ENCODE measurements around the gene ZNF101. TPM values are rescaled to one million over a fixed set of nuclear protein-coding genes. Genes with fewer than 3 reads are reported as not detected.

ZNF101 gene
- polyA plus RNA-seq, 1 donor from 2014 or later, result 12.2 TPM

- Histone ChIP-seq H3K79me2 (replicated peaks; ENCODE audit: insufficient read depth, low read length) (no peaks in the 10 kb centered on the region), H3K27ac (ENCODE audit: low read length) (no peak overlapping the region), H3K4me3 (ENCODE audit: low read length) (no peak overlapping the region), H3K9me3 (ENCODE audit: low read length) (no peaks in the 10 kb centered on the region), H4K20me1 (ENCODE audit: insufficient read depth) (no peaks in the 10 kb centered on the region), H3K9ac (ENCODE audit: low read length) (no peak overlapping the region), H3K4me2 (ENCODE audit: low read length) (no peak overlapping the region), H3K27me3 (ENCODE audit: insufficient read depth, low read depth, low read length) (no peaks in the 10 kb centered on the region), H3K36me3 (ENCODE audit: insufficient read depth, low read length) (no peaks in the 10 kb centered on the region), H3K9me2 (ENCODE audit: insufficient read depth, low read length) (no peaks in the 10 kb centered on the region), H2AFZ (ENCODE audit: low read depth, low read length) (no peak overlapping the region), H3F3A (ENCODE audit: insufficient read depth, low read length, poor library complexity, severe bottlenecking) (no peaks in the 10 kb centered on the region)
- no peak for TF ChIP-seq REST (IDR thresholded peaks at IDR 0.05; ENCODE audit: borderline replicate concordance)
- no peak for TF ChIP-seq TAF1 (IDR thresholded peaks at IDR 0.05; ENCODE audit: low read depth)
- no peak for TF ChIP-seq POLR2AphosphoS5 (IDR thresholded peaks at IDR 0.05)
- TF ChIP-seq RAD21 (conservative IDR thresholded peaks at IDR 0.05), result no peak
- no peak for TF ChIP-seq SMC3 (conservative IDR thresholded peaks at IDR 0.05; ENCODE audit: poor library complexity)
- TF ChIP-seq MXI1 (conservative IDR thresholded peaks at IDR 0.05; ENCODE audit: poor library complexity, severe bottlenecking), result no peak
- no peak for TF ChIP-seq EZH2 (IDR thresholded peaks at IDR 0.05; ENCODE audit: borderline replicate concordance, insufficient read depth, low read length, poor library complexity, severe bottlenecking)
Observed at GRCh38 chr19:19633711-19634515, 34.7 kb upstream of the ZNF101 start.

- no peak overlapping the region for H3K27ac ChIP-seq (ENCODE audit: low read length)
- H2AFZ ChIP-seq (ENCODE audit: low read depth, low read length), result no peak overlapping the region
- no peak overlapping the region for H3K4me2 ChIP-seq (ENCODE audit: low read length)
- TF ChIP-seq CTCF (IDR thresholded peaks at IDR 0.05; ENCODE audit: poor library complexity, severe bottlenecking), result no peak
- TF ChIP-seq SMC3 (conservative IDR thresholded peaks at IDR 0.05; ENCODE audit: poor library complexity), result no peak
- no peak for TF ChIP-seq TAF1 (IDR thresholded peaks at IDR 0.05; ENCODE audit: low read depth)
- no peak for TF ChIP-seq EP300 (conservative IDR thresholded peaks at IDR 0.05; ENCODE audit: poor library complexity, severe bottlenecking)
- TF ChIP-seq POLR2AphosphoS5 (IDR thresholded peaks at IDR 0.05), result no peak
- no peak for TF ChIP-seq MXI1 (conservative IDR thresholded peaks at IDR 0.05; ENCODE audit: poor library complexity, severe bottlenecking)
- TF ChIP-seq EZH2 (IDR thresholded peaks at IDR 0.05; ENCODE audit: borderline replicate concordance, insufficient read depth, low read length, poor library complexity, severe bottlenecking), result no peak
- no peak for TF ChIP-seq REST (IDR thresholded peaks at IDR 0.05; ENCODE audit: borderline replicate concordance)
- TF ChIP-seq RAD21 (conservative IDR thresholded peaks at IDR 0.05), result no peak
- H3K4me3 ChIP-seq (ENCODE audit: low read length), result no peak overlapping the region
- H3K9ac ChIP-seq (ENCODE audit: low read length), result no peak overlapping the region
- no peaks in the 10 kb centered on the region for H3F3A ChIP-seq (ENCODE audit: insufficient read depth, low read length, poor library complexity, severe bottlenecking)
- H3K36me3 ChIP-seq (ENCODE audit: insufficient read depth, low read length), result no peaks in the 10 kb centered on the region
- no peaks in the 10 kb centered on the region for H4K20me1 ChIP-seq (ENCODE audit: insufficient read depth)
- H3K27me3 ChIP-seq (ENCODE audit: insufficient read depth, low read depth, low read length), result no peaks in the 10 kb centered on the region
- no peaks in the 10 kb centered on the region for H3K9me3 ChIP-seq (ENCODE audit: low read length)
- no peaks in the 10 kb centered on the region for H3K9me2 ChIP-seq (ENCODE audit: insufficient read depth, low read length)
- H3K79me2 ChIP-seq (replicated peaks; ENCODE audit: insufficient read depth, low read length), result no peaks in the 10 kb centered on the region
Observed at GRCh38 chr19:19634516-19635312, 33.9 kb upstream of the ZNF101 start.
